H1 (cell line): ENCODE results near the gene HEPHL1.

Source experiments
- EZH2 ChIP-seq: fragments of 200-600 bp; sonication (generic); IDR thresholded peaks from 2 replicates; pipeline ENCODE4 v1.7.1; 2012; ENCODE audit warnings: low read depth, mild to moderate bottlenecking, moderate library complexity, low read length, inconsistent platforms; ENCODE audit not compliant: severe bottlenecking
- RAD21 ChIP-seq, 2 experiments: IDR thresholded peaks in 1 of 2; conservative IDR thresholded peaks in 1 of 2; 2 replicates each; pipeline ENCODE4 v1.6.1; 2011; ENCODE audit warnings: low read depth in 2 of 2, low read length in 2 of 2, improper control_type of control experiment in 1 of 2, inconsistent platforms in 1 of 2, mild to moderate bottlenecking in 1 of 2, moderate library complexity in 1 of 2
- SP2 ChIP-seq: IDR thresholded peaks from 2 replicates; pipeline ENCODE4 v1.6.1; 2012; ENCODE audit warnings: mild to moderate bottlenecking, low read length, inconsistent platforms

- no peak for TF ChIP-seq EZH2
- no peak; a peak in 2 of 4 replicates for TF ChIP-seq RAD21 (IDR thresholded peaks at IDR 0.05 in 1 of 2, conservative IDR thresholded peaks at IDR 0.05 in 1 of 2; ENCODE audit: low read depth in 2 of 2, low read length in 2 of 2)
- TF ChIP-seq SP2, result no peak
These were observed 107.2 kb downstream of the HEPHL1 start for GRCh38 chr11:94128291-94128745.
